Transverse colon (tissue), 4 donors: Measurements from ENCODE around the gene CRACDL. TPM values are rescaled to one million over a fixed set of nuclear protein-coding genes. Genes with fewer than 3 reads are reported as not detected.

Source experiments
- DNase-seq: peaks from one replicate; pipeline ENCODE4 v3.0.0-alpha.2; 2019
- H3K27ac ChIP-seq, 4 donors: fragments of 200-600 bp; sonication (generic); 2 replicates each; pipeline ENCODE4 v1.5.1; 2016 to 2018; ENCODE audit warnings: inconsistent platforms in 4 of 4
- H3K27me3 ChIP-seq: fragments of 200-600 bp; sonication (generic); 2 replicates; pipeline ENCODE4 v1.5.1; 2017; ENCODE audit warnings: inconsistent platforms
- H3K36me3 ChIP-seq, 4 donors: fragments of 200-600 bp; sonication (generic); 2 replicates each; pipeline ENCODE4 v1.5.1; 2017 to 2019; ENCODE audit warnings: inconsistent platforms in 4 of 4
- H3K4me1 ChIP-seq, 4 donors: fragments of 200-600 bp; sonication (generic); 2 replicates each; pipeline ENCODE4 v1.5.1; 2017 to 2020; ENCODE audit warnings: inconsistent platforms in 4 of 4
- H3K4me3 ChIP-seq, 4 donors: fragments of 200-600 bp; sonication (generic); 1 replicate in 1 of 4; 2 replicates in 3 of 4; pipeline versions ENCODE4 v1.5.1 to v1.6.1; 2017 to 2019; ENCODE audit warnings: inconsistent platforms in 4 of 4
- H3K9me3 ChIP-seq, 2 donors: fragments of 200-600 bp; sonication (generic); 2 replicates each; pipeline ENCODE4 v1.5.1; 2017 to 2019; ENCODE audit warnings: inconsistent platforms in 2 of 2
- EP300 ChIP-seq: sonication (generic); formaldehyde crosslinking; IDR thresholded peaks from one replicate; pipeline ENCODE4 v1.6.1; 2017; ENCODE audit warnings: antibody characterized with exemption, low read depth
- POLR2A ChIP-seq: fragments of 450-650 bp; IDR thresholded peaks from one replicate; pipeline ENCODE4 v1.6.1; 2016; ENCODE audit warnings: antibody characterized with exemption, mild to moderate bottlenecking, moderate library complexity
- POLR2AphosphoS5 ChIP-seq, 3 donors: sonication (generic); formaldehyde crosslinking; IDR thresholded peaks; one replicate each; pipeline ENCODE4 v1.6.1; 2016; ENCODE audit warnings: antibody characterized with exemption in 3 of 3
- WGBS, 2 donors: methylation state at CpG; one replicate each; pipeline ENCODE4 v1.1.5; 2018; ENCODE audit warnings: low coverage in 1 of 2; 5-methylcytosine and 5-hydroxymethylcytosine counted together
- in situ Hi-C, 4 donors: fragments of 200-750 bp; cut with MboI; loops; one replicate each; pipeline versions ENCODE4 v1.15.0 to v1.15.1; 2017; ENCODE audit warnings: low sequenced_read_pairs in 3 of 4, low pct_ligation_motif_present in 1 of 4, low pct_unique_long_range_greater_than_20kb in 1 of 4
- intact Hi-C: fragments of 100-400 bp; cut with DNase I; formaldehyde crosslinking; loops from one replicate; pipeline ENCODE4 v1.15.1; 2023; ENCODE audit warnings: low total_unique reads
- total RNA-seq, 4 donors: library from RNA; depleted of rRNA; stranded (reverse); fragments of >200 nt; gene quantifications; one replicate each; pipeline ENCODE4 v1.1.0, GENCODE V29; 2016
- TF ChIP-seq, protein P1 (sequence below), 5 experiments: fragments of 200-600 bp in 3 of 5; fragments of 450-650 bp in 2 of 5; sonication (generic) in 3 of 5; IDR thresholded peaks; 1 replicate in 2 of 5; 2 replicates in 3 of 5; pipeline ENCODE4 v1.5.1; 2016 to 2017; ENCODE audit warnings: antibody characterized with exemption in 5 of 5, inconsistent platforms in 3 of 5, mild to moderate bottlenecking in 2 of 5, moderate library complexity in 1 of 5

CRACDL gene
- total RNA-seq, 4 donors from 2014 or later: 15.1 to 21.3 (median 16.9) TPM

GRCh38 chr2:98917031-98917471, 19.0 kb downstream of the CRACDL start:
- H3K27me3 ChIP-seq: no peaks in the 10 kb centered on the region
- whole genome bisulfite sequencing, 2 donors: 40 to 59% methylated on average over 1 to 4 of the region's 4 CpGs
- no peak for DNase-seq
- no peaks in the 10 kb centered on the region for H3K36me3 ChIP-seq
- TF ChIP-seq, protein P1, sequence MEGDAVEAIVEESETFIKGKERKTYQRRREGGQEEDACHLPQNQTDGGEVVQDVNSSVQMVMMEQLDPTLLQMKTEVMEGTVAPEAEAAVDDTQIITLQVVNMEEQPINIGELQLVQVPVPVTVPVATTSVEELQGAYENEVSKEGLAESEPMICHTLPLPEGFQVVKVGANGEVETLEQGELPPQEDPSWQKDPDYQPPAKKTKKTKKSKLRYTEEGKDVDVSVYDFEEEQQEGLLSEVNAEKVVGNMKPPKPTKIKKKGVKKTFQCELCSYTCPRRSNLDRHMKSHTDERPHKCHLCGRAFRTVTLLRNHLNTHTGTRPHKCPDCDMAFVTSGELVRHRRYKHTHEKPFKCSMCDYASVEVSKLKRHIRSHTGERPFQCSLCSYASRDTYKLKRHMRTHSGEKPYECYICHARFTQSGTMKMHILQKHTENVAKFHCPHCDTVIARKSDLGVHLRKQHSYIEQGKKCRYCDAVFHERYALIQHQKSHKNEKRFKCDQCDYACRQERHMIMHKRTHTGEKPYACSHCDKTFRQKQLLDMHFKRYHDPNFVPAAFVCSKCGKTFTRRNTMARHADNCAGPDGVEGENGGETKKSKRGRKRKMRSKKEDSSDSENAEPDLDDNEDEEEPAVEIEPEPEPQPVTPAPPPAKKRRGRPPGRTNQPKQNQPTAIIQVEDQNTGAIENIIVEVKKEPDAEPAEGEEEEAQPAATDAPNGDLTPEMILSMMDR (IDR thresholded peaks at IDR 0.05): no peak
- TF ChIP-seq POLR2A (no peak), POLR2AphosphoS5 (IDR thresholded peaks at IDR 0.05) (no peak), EP300 (no peak)
- no peaks in the 10 kb centered on the region for H3K9me3 ChIP-seq
- no peak overlapping the region for H3K4me3 ChIP-seq
- H3K4me1 ChIP-seq: no peaks in the 10 kb centered on the region
- intact Hi-C loops (no loop called here), in situ Hi-C loops (no loop called here)
- H3K27ac ChIP-seq: no peak overlapping the region

DNA sequence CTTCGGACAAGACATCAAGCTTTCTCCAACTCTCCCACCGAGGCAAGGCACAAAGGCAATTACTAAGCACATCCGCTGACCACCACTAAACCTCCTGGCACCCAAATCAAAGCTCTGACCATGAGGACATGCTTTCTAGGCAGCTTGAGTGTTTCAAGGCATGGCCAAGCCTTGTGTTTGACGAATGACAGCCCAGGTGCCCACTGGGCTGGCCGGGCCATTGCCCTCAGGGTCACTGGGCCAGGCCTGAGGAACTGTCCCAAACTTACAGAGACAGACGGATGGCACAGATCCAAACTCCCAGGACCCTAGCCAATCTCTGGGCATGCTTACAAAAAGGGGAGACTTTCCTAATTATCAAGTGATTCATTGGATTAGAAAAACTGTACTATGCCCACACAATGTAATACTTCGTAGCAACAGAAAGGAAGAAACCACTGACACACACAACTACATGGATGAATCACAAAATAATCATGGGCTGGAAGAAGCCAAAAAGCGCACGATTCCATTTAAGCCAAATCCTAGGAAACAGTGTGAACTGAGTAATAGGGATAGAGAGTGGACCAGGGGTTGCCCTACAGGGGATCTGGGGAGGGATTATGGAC, 20.2 kb downstream of the CRACDL start:
- intact Hi-C loops (no loop called here), in situ Hi-C loops (no loop called here)
- no peaks in the 10 kb centered on the region for H3K27me3 ChIP-seq
- no peak for TF ChIP-seq POLR2A
- no peak for TF ChIP-seq POLR2AphosphoS5 (IDR thresholded peaks at IDR 0.05)
- TF ChIP-seq, protein P1 (IDR thresholded peaks at IDR 0.05): no peak
- no peak for TF ChIP-seq EP300
- no peaks in the 10 kb centered on the region for H3K4me1 ChIP-seq
- no peaks in the 10 kb centered on the region for H3K36me3 ChIP-seq
- 86 to 94% methylated on average over 3 to 9 of the region's 9 CpGs for WGBS, 2 donors
- no peaks in the 10 kb centered on the region for H3K9me3 ChIP-seq
- no peak overlapping the region for H3K27ac ChIP-seq
- H3K4me3 ChIP-seq: no peak overlapping the region
- no peak for DNase-seq

- TF ChIP-seq POLR2AphosphoS5 (IDR thresholded peaks at IDR 0.05): no peak
- TF ChIP-seq, protein P1 (IDR thresholded peaks at IDR 0.05): no peak
- no peak for TF ChIP-seq POLR2A
- no peak for TF ChIP-seq EP300
- H3K27ac ChIP-seq: no peak overlapping the region
- no peak overlapping the region for H3K4me3 ChIP-seq
- H3K9me3 ChIP-seq: no peaks in the 10 kb centered on the region
- peaks cover 0 to under 1% (median 0%) of the 10 kb centered on the region in 4 donors for H3K4me1 ChIP-seq
- in situ Hi-C loops (no loop called here), intact Hi-C loops (no loop called here)
- no peaks in the 10 kb centered on the region for H3K36me3 ChIP-seq
- DNase-seq: no peak
- H3K27me3 ChIP-seq: no peaks in the 10 kb centered on the region
- WGBS, 2 donors: 84% methylated on average over 10 of the region's 10 CpGs; no CpG with 5 or more reads in 1 of the 2 donors
These were observed 21.1 kb downstream of the CRACDL start for GRCh38 chr2:98914713-98915580.

DNA sequence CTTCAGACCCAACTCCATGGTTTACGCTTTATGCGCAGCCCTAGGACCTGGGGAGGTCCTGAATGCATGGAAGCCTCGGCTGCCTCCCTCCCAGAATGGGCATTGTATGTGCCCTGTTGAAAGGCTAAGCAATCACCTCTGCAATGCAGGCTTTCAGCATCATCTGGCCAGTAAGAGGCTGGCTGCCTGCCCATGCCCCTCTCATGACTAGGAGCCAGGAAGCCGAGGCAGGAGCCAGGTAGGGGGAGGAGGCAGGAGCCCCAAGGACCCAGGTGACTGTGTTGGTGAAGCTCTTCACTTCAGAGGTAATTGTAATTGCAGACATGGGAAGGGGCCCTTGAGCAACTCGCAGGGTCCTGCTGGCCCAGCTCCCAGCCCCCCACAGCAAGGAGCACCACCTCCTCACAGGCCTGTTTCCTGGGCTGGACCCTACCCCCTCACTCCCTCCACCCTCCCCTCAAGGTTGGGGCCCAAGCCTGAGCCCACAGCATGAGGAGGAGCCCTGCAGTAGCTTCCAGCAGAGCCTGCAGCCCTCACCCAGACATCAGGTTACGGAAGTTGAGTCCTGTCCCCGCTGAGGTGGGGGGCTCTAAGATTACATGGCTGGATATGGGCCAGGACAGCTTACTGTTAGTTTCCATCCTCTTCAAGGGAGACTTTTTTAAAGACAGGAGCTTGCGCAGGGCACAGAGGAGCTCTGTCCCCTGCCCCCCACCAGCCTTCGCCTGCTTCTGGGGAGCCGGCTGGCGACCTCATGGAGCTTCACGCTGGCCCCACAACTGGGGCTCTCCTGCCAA, 21.9 kb downstream of the CRACDL start:
- DNase-seq: no peak
- no peaks in the 10 kb centered on the region for H3K9me3 ChIP-seq
- intact Hi-C loops (no loop called here), in situ Hi-C loops (no loop called here)
- no peak overlapping the region for H3K4me3 ChIP-seq
- peaks cover 0 to 8% (median 8%) of the 10 kb centered on the region in 4 donors for H3K4me1 ChIP-seq
- TF ChIP-seq EP300 (no peak), POLR2AphosphoS5 (IDR thresholded peaks at IDR 0.05) (no peak), POLR2A (no peak)
- TF ChIP-seq, protein P1 (IDR thresholded peaks at IDR 0.05): no peak
- no peak overlapping the region for H3K27ac ChIP-seq
- 91% methylated on average over 11 of the region's 12 CpGs; no CpG with 5 or more reads in 1 of the 2 donors for WGBS, 2 donors
- no peaks in the 10 kb centered on the region for H3K36me3 ChIP-seq
- H3K27me3 ChIP-seq: no peaks in the 10 kb centered on the region
